Stimulated activated CD4-positive, alpha-beta T cell treated with anti-CD3 and anti-CD28 coated beads, Interleukin-15, amount 100 ng/mL, for 24 hours (primary cell): ENCODE measurements around the gene PP2D1.
A peak's percentile ranks its signal among the peaks of the same experiment; 100 is the strongest.
"Not testable (repeated sequence)": the region's sequence is repeated elsewhere in the genome, so short reads cannot be mapped to it uniquely, and the experiment has no call there.

Experiments used
- DNase-seq: peaks from one replicate; pipeline ENCODE4 v3.0.0-alpha.2; 2020

PP2D1 gene

DNA sequence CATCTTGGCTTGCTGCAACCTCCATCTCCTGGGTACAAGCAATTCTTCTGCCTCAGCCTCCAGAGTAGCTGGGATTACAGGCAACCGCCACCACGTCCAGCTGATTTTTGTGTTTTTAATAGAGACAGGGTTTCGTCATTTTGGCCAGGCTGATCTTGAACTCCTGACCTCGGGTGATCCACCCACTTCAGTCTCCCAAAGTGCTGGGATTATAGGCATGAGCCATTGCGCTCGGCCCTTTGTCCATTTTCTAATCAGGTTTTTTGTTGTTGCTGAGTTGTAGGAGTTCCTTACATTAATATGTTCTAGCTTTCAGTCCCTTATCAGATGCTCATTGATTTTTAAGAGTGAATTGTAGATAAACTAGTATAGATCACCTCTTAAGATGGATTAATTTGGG, 44.9 kb downstream of the PP2D1 start:
- DNase-seq = no peak

DNA sequence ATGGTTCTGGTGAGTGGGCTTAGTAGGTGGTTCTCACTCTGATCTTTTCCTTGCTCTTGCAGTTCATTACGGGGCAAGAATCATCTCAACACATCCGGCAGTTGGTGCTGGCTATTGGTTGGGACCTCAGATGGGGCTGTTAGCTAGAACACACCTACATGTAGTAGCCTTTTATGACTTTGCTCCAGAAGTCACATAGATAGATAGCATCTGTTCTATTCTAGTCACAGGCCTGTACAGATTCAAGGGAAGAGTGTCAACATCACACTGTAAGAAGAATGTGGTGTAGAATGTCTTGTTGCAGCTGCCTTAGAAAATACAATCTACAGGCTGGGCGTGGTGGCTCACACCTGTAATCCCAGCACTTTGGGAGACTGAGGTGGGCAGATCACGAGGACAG, 50.1 kb downstream of the PP2D1 start:
- DNase-seq = no peak

DNA sequence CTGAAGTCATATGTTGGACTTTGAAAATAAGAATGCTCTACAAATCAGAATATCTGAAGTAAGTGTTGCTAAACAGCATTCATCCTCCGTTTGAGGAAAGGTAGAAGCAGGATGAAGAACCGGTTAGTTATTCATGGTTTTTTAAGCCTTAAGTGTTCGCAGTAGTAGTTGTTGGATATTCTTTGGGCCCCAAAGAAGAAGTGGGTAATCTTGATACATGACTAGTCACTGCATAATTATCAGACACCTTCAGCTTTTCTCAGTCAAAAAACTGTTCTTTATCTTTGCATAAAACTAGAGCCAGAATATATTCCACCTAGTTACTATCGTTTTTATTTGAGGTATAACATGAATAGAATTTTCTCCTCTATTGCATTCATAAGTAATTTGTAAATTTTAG, 51.4 kb downstream of the PP2D1 start:
- no peak for DNase-seq

DNA sequence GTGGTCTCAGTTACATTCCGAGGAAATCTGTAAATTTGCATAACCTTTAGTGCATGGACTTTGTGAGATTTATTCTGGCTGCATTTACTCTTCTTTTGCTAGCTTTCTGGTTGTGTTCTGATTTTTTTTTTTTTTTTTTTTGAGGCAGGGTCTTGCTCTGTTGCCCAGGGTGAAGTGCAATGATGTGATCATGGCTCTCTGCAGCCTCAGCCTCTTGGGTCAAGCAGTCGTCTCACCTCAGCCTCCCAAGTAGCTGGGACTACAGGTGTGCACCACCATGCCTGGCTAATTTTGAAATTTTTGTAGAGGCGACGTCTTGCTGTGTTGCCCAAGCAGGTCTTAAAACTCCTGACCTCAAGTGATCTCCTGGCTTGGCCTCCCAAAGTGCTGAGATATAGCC, 52.6 kb downstream of the PP2D1 start:
- DNase-seq = no peak

DNA sequence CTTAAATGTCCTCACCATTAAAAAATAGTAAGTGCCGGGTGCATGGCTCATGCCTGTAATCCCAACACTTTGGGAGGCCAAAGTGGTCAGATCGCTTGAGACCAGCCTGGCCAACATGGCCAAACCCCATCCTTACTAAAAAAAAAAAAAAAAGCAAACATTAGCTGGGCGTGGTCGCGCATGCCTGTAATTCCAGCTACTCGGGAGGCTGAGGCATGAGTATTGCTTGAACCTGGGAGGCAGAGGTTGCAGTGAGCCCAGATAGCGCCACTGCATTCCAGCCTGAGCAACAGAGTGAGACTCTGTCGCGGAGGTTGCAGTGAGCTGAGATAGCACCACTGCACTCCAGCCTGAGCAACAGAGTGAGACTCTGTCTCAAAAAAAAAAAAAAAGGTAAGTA, 54.7 kb downstream of the PP2D1 start:
- DNase-seq = not testable (repeated sequence)

DNA sequence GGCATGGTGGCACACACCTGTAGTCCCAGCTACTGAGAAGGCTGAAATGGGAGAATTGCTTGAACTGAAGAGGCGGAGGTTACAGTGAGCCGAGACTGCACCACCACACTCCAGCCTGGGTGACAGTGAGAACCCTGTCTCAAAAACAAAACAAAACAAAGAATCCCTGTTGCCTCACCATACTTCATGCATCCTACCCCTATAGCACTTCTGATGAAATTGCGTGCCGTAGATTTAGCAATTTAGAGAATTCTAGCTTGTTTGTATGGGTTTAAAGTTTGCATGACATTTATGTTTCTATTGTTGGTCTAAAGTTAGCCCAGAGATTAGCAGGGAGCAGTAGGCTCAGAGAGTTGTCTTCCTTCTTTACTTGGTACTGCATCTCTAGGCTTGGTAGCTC, 57.4 kb downstream of the PP2D1 start:
- DNase-seq = no peak

DNA sequence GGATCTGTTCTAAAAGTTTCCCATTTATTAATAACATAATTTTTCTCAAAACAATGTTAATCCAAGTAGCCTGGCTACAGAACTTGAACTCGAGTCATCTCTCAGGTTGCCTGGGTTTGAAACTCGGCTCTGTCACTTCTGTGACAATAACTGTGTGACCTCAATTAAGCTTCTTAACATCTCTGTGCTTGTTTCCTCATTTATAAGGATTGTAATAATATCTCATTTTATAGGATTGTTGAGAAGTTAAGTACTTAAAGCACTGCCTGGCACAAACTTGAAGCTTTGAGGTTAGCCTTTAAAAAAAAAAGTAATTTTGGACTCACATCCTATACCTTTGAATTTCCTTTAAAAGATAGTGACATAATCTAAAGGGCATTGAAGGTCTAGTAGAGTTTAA, 61.7 kb downstream of the PP2D1 start:
- DNase-seq = no peak

DNA sequence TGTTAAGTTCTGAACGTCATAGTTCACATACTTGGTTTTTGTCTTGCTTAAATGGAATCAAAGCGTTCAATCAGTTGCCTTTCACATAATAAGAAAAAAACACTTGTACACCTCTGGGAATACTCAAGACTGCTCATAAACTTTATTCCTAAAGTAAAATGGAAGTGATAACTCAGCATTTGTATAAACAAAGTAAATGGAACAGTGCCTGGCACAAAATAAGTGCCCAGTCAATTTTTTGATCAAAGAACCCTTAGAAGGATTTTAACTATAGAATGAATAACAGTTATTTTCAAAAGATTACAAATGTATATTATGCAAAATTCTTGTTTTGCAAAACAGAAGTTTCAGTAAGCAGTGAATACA, 63.9 kb downstream of the PP2D1 start:
- DNase-seq = no peak

DNA sequence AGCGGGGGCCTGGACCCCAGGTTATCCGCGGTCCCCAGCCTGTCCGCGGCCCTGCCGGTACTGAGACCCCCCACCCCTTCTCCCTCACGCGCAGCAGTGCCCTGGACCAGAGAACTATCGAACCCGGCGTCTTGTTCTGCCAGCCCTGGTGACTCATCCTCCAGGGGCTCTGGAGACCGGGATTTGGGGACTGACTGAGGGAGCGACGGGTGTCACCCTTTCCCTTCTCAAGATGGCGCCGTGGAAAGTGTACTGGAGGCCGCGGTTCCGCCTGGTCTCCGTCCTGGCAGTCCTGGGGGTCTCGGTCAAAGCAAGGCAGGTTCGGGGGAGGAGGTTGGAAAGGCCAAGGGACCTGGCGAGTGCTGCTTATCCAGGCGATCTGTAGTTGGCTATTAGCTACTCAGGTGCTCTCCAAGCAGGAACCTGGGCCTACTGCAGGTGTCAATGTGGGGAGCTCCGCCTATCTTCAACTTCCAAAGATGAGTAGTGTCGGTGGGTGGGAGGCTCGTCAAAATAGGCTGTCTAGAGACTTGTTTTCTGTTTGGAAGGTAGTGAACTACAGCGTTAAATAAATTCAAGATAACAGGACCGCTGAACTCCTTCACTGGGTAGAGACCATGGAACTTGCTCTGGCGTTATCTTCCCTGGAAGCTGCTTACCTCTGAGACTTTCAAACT, 64.4 kb downstream of the PP2D1 start:
- DNase-seq = peak; percentile 59

DNA sequence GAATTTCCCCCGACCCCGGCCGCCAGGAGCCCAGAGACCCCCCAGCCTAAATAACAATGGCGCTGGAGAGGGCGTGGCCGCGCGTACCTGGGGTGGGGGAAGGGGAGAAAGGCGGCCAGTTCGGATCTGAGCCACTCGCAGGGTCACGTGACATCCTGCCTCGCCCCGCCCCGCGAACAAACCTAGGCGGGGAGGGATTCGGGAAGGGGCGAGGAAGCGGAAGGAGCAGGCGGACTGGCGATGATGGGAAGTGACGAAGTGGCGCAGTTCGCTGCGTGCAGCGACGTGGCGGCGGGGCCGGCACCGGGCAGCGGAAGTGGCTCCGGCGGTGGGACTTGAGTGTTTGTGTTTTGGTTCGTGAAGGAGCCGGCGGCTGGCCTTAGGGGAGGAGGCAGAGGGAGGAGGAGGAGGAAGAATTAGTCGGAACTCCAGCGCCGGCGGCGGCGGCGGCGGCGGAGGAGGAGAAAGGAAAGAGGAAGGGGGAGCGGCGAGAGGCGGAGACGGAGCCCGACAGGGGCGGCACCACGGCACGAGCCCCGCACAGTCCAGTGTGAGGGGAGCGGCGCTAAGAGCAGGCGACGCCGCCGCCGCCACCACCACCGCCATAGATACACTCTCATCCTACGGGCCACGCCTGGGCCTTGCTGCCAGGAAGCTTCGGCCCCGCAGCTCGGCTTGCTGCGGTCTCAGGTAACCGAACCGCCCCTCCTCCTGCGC, 65.1 kb downstream of the PP2D1 start, which contains the start of gene RAB5A:
Gene RAB5A, plus strand, starts transcription at position 266 of the 717 bp plus-strand sequence. CDS start 3,802 bp downstream, outside the sequence.
- DNase-seq = peak; percentile 98

DNA sequence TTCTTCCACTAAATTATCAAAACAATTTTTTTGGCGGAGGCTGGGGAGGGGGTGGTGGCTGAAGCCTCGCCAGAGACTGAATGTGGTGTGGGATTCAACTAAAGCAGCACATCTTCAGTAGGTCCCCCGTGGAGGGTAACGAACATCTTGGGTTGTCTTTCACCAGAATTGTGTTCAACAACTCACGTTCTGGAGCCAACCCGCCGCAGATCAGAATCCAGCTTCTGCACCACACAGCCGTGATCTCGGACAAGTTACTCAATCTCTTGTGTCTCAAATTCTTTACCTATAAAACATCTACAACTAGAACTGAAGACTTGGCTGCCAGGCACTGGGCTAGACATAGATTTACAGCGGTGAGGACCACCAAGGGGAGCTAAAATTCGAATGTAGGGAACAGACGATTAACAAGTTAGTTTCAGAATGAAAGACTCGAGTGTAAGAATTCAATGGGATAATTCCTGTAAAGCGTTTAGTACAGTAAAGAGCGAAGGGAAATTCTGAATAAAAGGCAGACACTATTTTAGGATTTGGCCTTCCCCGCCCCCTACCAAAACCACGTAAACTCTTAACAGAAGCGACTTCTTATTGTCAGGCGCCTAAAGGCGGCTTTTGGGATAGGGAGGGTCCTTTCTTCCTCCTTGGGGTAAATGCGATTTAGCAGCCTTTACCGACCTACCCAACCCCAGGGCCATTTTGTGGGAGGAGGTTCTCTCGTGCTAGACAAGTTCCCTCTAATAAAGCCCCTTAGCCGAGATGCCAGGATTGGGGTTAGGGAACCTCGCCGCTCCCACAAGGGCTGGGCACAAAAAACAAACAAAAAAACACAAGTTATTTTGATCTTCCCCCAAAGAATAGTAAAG, 65.9 kb downstream of the PP2D1 start:
- peak; percentile 13 for DNase-seq

DNA sequence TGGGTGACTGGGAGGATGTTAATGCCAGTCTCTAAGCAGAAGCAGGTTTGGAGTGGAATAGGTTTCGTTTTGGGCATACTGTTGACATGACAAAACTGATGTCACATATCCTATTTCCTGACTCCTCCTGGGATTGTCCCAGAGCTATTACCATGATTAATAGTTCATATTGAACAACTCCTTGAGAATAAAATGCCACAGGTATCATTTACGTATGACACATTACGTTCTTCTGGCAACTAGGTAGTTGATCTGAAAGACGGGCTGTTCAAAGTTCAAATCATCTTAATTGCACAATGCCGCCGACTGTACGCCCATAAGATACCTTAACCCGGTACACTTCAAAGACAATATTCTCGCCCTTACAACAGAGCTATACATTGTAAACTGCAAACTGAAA, 66.5 kb downstream of the PP2D1 start:
- no peak for DNase-seq

DNA sequence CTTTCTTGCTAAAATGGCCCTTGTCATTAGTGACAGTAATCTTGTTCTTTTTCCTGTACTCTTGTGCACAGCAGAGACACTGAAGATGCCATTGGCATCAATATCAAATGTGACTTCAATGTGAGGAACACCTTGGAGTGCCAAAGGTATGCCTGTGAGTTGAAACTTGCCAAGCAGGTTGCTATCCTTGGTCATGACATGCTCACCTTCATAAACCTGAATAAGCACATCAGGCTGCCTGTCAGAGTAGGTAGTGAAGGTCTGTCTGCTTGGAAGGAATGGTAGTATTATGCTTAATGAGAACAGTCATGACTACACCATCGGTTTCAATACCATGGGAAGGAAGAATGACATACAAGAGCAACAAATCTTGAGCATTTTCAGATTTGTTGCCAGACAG, 71.4 kb downstream of the PP2D1 start:
- no peak for DNase-seq

DNA sequence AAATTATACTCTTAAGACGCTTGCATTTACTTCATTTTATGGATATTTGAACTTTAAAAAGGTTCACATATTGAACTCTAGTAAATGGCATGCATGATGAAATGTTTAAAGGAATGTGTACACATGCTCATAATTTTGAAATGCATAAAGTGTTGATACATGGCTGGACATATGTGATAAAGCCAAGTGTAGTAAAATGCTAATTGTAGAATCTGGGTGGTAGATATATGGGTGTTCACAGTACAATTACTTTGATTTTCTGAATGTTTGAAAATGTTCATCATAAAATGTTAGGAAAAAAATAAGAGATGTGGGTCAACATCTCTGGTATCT, 73.8 kb downstream of the PP2D1 start:
- DNase-seq = no peak

DNA sequence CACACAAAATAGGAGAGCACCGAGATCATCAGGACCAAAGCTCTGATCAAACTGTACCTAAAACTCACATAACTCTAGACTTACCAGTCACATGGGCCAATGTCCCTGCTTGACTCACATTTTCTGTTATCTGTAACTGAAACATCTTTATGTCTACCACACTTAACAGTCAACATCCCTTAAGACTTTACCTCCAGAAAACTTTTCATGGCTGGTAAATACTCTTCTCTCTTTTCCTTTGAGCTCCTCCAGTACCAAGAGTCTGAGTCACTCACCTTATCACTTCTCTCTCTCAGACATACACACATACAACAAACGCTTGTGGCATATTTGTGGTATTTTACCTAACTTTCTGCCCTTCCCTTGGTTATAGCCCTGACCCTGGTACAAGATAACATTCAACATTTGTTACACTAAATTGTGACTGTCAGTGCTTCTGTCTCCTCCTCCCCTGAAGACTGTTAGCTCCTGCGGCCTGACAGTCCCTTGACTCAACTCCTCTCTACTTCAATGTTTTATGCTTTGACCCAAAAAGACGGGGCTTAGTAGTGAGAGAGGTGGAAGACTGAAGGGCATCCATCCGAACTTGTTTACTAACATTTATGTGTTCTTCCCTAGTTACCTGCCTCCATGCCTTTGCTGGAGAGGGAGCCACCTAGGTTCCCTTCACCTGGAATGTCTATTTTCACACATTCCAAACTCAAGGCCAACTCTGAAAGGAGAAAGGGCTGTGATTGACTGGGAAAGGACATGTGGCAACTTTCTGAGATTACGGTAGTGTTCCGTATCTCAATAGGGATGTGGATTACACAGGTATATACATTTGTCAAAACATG, 74.4 kb downstream of the PP2D1 start:
- peak; percentile 22 for DNase-seq
